Measurements from ENCODE around the gene SNX22. TPM values are rescaled to one million over a fixed set of nuclear protein-coding genes. Genes with fewer than 3 reads are reported as not detected.

Gene SNX22
- polyA plus RNA-seq, 1 donor (not counting 4 experiments of a cell fraction or from before 2014, with no cell fraction given): 0.04 TPM

DNA sequence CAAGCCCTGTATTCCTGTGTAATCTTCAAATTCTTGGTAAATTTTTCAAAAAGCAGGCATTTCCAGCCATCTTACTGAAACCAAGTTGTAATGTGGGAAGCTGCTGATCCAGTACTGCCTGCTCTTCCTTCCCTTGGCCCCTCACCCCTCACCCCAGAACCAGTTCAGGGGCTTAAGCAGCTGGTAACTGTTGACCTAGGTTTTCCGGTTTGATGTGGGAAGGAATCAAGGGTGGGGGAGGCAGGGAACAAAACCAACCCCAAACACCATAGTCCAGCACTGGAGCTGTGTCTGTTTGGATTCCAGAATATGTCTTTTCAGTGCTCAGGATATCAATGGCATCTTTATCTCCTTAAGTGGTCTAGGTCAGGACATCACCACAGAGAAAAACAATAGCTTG is 29.1 kb upstream of the SNX22 start:
- H3K9me1 ChIP-seq (ENCODE audit: control insufficient read depth, extremely low read depth, insufficient read depth, low read length): no peaks in the 10 kb centered on the region
- H3K79me2 ChIP-seq (ENCODE audit: control insufficient read depth, insufficient read depth, low read length): no peaks in the 10 kb centered on the region
- H2AFZ ChIP-seq (ENCODE audit: control insufficient read depth, low read length): no peak overlapping the region
- peaks cover 20 to 29% of the 10 kb centered on the region in 2 experiments for H3K36me3 ChIP-seq (ENCODE audit: control insufficient read depth in 2 of 2, extremely low read depth in 1 of 2, insufficient read depth in 2 of 2, low read length in 2 of 2)
- no peak overlapping the region for H3K4me3 ChIP-seq (ENCODE audit: control insufficient read depth in 2 of 3, extremely low read depth in 1 of 3, insufficient read depth in 2 of 3, low read depth in 1 of 3, low read length in 3 of 3)
- no peaks in the 10 kb centered on the region for H4K20me1 ChIP-seq (ENCODE audit: control insufficient read depth, extremely low read depth, insufficient read depth, low read length)
- no peaks in the 10 kb centered on the region for H3K9me3 ChIP-seq (ENCODE audit: control insufficient read depth, low read depth, low read length)
- dilution Hi-C loops (cut with MboI; ENCODE audit: extremely low pct_ligation_motif_present, low sequenced_read_pairs): no loop called here
- no peak overlapping the region for H3K4me2 ChIP-seq (ENCODE audit: control insufficient read depth, extremely low read depth, insufficient read depth, low read depth, low read length)
- TF ChIP-seq EZH2 (IDR thresholded peaks at IDR 0.05; ENCODE audit: low read length): no peak
- TF ChIP-seq, protein P1, sequence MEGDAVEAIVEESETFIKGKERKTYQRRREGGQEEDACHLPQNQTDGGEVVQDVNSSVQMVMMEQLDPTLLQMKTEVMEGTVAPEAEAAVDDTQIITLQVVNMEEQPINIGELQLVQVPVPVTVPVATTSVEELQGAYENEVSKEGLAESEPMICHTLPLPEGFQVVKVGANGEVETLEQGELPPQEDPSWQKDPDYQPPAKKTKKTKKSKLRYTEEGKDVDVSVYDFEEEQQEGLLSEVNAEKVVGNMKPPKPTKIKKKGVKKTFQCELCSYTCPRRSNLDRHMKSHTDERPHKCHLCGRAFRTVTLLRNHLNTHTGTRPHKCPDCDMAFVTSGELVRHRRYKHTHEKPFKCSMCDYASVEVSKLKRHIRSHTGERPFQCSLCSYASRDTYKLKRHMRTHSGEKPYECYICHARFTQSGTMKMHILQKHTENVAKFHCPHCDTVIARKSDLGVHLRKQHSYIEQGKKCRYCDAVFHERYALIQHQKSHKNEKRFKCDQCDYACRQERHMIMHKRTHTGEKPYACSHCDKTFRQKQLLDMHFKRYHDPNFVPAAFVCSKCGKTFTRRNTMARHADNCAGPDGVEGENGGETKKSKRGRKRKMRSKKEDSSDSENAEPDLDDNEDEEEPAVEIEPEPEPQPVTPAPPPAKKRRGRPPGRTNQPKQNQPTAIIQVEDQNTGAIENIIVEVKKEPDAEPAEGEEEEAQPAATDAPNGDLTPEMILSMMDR (optimal IDR thresholded peaks at IDR 0.05 in 1 of 3, IDR thresholded peaks at IDR 0.05 in 1 of 3, conservative IDR thresholded peaks at IDR 0.05 in 1 of 3; ENCODE audit: extremely low read depth in 1 of 3, insufficient read depth in 2 of 3, low read length in 3 of 3): no peak
- H3K4me1 ChIP-seq (ENCODE audit: control insufficient read depth, extremely low read depth, insufficient read depth, low read length): no peaks in the 10 kb centered on the region
- DNase-seq (ENCODE audit: low read depth, low spot score): no peak
- H3K27ac ChIP-seq (ENCODE audit: control insufficient read depth, insufficient read depth, low read length): no peak overlapping the region
- no peaks in the 10 kb centered on the region for H3K27me3 ChIP-seq (ENCODE audit: control insufficient read depth, extremely low read depth, insufficient read depth, low read length)
- H3K9ac ChIP-seq (ENCODE audit: control insufficient read depth, extremely low read depth, insufficient read depth, low read length): no peak overlapping the region
- FAIRE-seq: no peak

DNA sequence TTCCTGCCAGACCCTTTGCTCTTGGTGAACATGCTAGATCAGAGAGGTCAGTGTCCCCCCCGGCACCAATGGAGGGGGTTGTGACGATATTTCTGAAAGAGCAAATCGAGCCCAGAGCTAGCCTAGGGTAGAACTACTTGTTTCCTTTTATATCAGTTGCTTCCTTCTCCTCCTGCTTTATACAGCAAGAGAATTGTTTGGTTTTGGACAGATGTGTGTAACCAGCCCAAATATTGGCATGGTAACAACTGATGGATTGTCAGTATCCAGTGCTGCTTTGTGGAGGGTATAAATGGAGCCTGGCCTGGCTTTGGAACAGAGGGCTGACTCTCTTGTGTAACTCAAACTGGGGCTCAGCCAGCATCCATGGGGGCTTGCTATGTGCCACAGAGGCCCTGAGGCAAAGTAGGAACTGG is 28.6 kb upstream of the SNX22 start:
- peaks cover 25 to 32% of the 10 kb centered on the region in 2 experiments for H3K36me3 ChIP-seq (ENCODE audit: control insufficient read depth in 2 of 2, extremely low read depth in 1 of 2, insufficient read depth in 2 of 2, low read length in 2 of 2)
- dilution Hi-C loops (cut with MboI; ENCODE audit: extremely low pct_ligation_motif_present, low sequenced_read_pairs): no loop called here
- no peak for TF ChIP-seq EZH2 (IDR thresholded peaks at IDR 0.05; ENCODE audit: low read length)
- TF ChIP-seq, protein P1 (optimal IDR thresholded peaks at IDR 0.05 in 1 of 3, IDR thresholded peaks at IDR 0.05 in 1 of 3, conservative IDR thresholded peaks at IDR 0.05 in 1 of 3; ENCODE audit: extremely low read depth in 1 of 3, insufficient read depth in 2 of 3, low read length in 3 of 3): no peak

More for the DNA sequence above, 28.6 kb upstream of the SNX22 start:
- Histone ChIP-seq H3K9me3 (ENCODE audit: control insufficient read depth, low read depth, low read length) (no peaks in the 10 kb centered on the region), H3K4me3 (ENCODE audit: control insufficient read depth in 2 of 3, extremely low read depth in 1 of 3, insufficient read depth in 2 of 3, low read depth in 1 of 3, low read length in 3 of 3) (no peak overlapping the region), H3K79me2 (ENCODE audit: control insufficient read depth, insufficient read depth, low read length) (no peaks in the 10 kb centered on the region), H2AFZ (ENCODE audit: control insufficient read depth, low read length) (no peak overlapping the region), H3K27me3 (ENCODE audit: control insufficient read depth, extremely low read depth, insufficient read depth, low read length) (no peaks in the 10 kb centered on the region), H3K27ac (ENCODE audit: control insufficient read depth, insufficient read depth, low read length) (no peak overlapping the region), H3K9me1 (ENCODE audit: control insufficient read depth, extremely low read depth, insufficient read depth, low read length) (no peaks in the 10 kb centered on the region), H4K20me1 (ENCODE audit: control insufficient read depth, extremely low read depth, insufficient read depth, low read length) (no peaks in the 10 kb centered on the region), H3K9ac (ENCODE audit: control insufficient read depth, extremely low read depth, insufficient read depth, low read length) (no peak overlapping the region), H3K4me1 (ENCODE audit: control insufficient read depth, extremely low read depth, insufficient read depth, low read length) (no peaks in the 10 kb centered on the region), H3K4me2 (ENCODE audit: control insufficient read depth, extremely low read depth, insufficient read depth, low read depth, low read length) (no peak overlapping the region)
- DNase-seq (ENCODE audit: low read depth, low spot score) (no peak), FAIRE-seq (no peak)
